OCI-LY1 (cell line): Measurements from ENCODE around the gene NOTUM.

Experiments
- CTCF ChIP-seq: fragments of 200-600 bp; sonication (generic), shearing (Covaris generic); IDR thresholded peaks from 2 replicates; pipeline ENCODE4 v1.5.1; 2017; ENCODE audit warnings: mild to moderate bottlenecking, antibody characterized with exemption, low read length, moderate library complexity, mixed read lengths
- EZH2 ChIP-seq: fragments of 200-600 bp; sonication (generic), shearing (Covaris generic); IDR thresholded peaks from 2 replicates; pipeline ENCODE4 v1.8.0; 2017; ENCODE audit warnings: borderline replicate concordance, mixed run types, mild to moderate bottlenecking, antibody characterized with exemption, low read length, moderate library complexity, mixed read lengths

- TF ChIP-seq EZH2 (no peak), CTCF (no peak)
Observed at GRCh38 chr17:81942167-81942553, 18.8 kb downstream of the NOTUM start.
